Activated T-cell treated with anti-CD3 and anti-CD28 coated beads for 24 hours (primary cell): ENCODE results near the gene OBP2B.
"Not testable (repeated sequence)": the region's sequence is repeated elsewhere in the genome, so short reads cannot be mapped to it uniquely, and the experiment has no call there.

Experiments
- DNase-seq: peaks from one replicate; pipeline ENCODE4 v3.0.0-alpha.2; 2020; ENCODE audit warnings: low read depth

The OBP2B gene

GRCh38 chr9:133201424-133202144 is 7.5 kb downstream of the OBP2B start:
- no peak for DNase-seq

- DNase-seq: no peak
These were observed 8.4 kb downstream of the OBP2B start for GRCh38 chr9:133200631-133201030.

GRCh38 chr9:133199648-133200321 is 9.3 kb downstream of the OBP2B start:
- peak; percentile 15 for DNase-seq

GRCh38 chr9:133195029-133195428 is 14.0 kb downstream of the OBP2B start:
- DNase-seq: no peak

GRCh38 chr9:133194597-133194996 is 14.5 kb downstream of the OBP2B start:
- no peak for DNase-seq

- no peak for DNase-seq
These were observed 17.1 kb downstream of the OBP2B start for GRCh38 chr9:133191989-133192388.

- DNase-seq: no peak
These were observed 19.2 kb downstream of the OBP2B start for GRCh38 chr9:133189826-133190225.

- no peak for DNase-seq
These were observed 20.2 kb downstream of the OBP2B start for GRCh38 chr9:133188843-133189180.

- no peak for DNase-seq
These were observed 20.8 kb downstream of the OBP2B start for GRCh38 chr9:133188006-133188842.

- DNase-seq: no peak
These were observed 21.5 kb downstream of the OBP2B start for GRCh38 chr9:133187561-133188005.

GRCh38 chr9:133186736-133187135 is 22.3 kb downstream of the OBP2B start:
- no peak for DNase-seq

GRCh38 chr9:133184971-133185370 is 24.1 kb downstream of the OBP2B start:
- peak; percentile 25 for DNase-seq

- DNase-seq: no peak
These were observed 26.9 kb downstream of the OBP2B start for GRCh38 chr9:133182151-133182550.

- no peak for DNase-seq
These were observed 27.5 kb downstream of the OBP2B start for GRCh38 chr9:133181561-133181960.

GRCh38 chr9:133180953-133181352 is 28.1 kb downstream of the OBP2B start:
- no peak for DNase-seq

GRCh38 chr9:133173056-133173455 is 36.0 kb downstream of the OBP2B start:
- DNase-seq: no peak

GRCh38 chr9:133171161-133171961 is 37.7 kb downstream of the OBP2B start:
- DNase-seq: no peak

GRCh38 chr9:133170716-133171115 is 38.3 kb downstream of the OBP2B start:
- no peak for DNase-seq

- not testable (repeated sequence) for DNase-seq
These were observed 39.4 kb downstream of the OBP2B start for GRCh38 chr9:133169687-133170086.

GRCh38 chr9:133169102-133169501 is 39.9 kb downstream of the OBP2B start:
- no peak for DNase-seq

- no peak for DNase-seq
These were observed 40.6 kb downstream of the OBP2B start for GRCh38 chr9:133168432-133168831.

GRCh38 chr9:133167769-133168168 is 41.3 kb downstream of the OBP2B start:
- no peak for DNase-seq
